NCI-H187 (cell line): ENCODE measurements around the gene ADAMTS4.
A peak's percentile ranks its signal among the peaks of the same experiment; 100 is the strongest.

Experiments
- DNase-seq, 2 experiments: peaks; one replicate each; lab custom pipeline; 2025; lab: John Stamatoyannopoulos, UW

Gene ADAMTS4

GRCh38 chr1:161145832-161146231 lies 53.0 kb downstream of the ADAMTS4 start:
- no peak for DNase-seq

- no peak for DNase-seq
Observed at GRCh38 chr1:161140755-161141400, 58.0 kb downstream of the ADAMTS4 start.

- DNase-seq = peak in 1 of 2 experiments; percentile 36
Observed at GRCh38 chr1:161139766-161140165, 59.1 kb downstream of the ADAMTS4 start.

DNA sequence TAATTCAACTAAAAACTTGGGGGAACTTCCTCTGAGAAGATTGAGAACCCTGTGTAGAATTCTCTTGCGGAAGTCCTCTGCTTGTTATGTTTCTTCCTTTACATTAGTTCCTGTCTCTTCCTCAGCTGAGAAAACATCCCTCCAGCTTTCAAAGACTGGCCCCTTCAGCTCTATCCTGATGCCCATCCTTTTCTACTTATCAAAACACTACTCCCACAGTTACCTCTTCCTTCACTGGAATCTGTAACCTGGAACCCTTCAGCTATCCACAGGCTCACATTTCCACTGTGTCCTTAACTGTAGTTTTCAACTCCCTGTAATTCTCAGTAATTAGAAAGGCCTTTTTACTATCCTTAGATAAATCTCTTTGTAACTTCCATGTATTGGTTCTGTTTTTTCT lies 60.4 kb downstream of the ADAMTS4 start:
- no peak for DNase-seq

- DNase-seq = no peak
Observed at GRCh38 chr1:161137881-161138280, 61.0 kb downstream of the ADAMTS4 start.
